Left colon (tissue), 2 donors: ENCODE measurements around the gene HNRNPA1. TPM values are rescaled to one million over a fixed set of nuclear protein-coding genes. Genes with fewer than 3 reads are reported as not detected.
"Not testable (repeated sequence)": the region's sequence is repeated elsewhere in the genome, so short reads cannot be mapped to it uniquely, and the experiment has no call there.

ENCODE experiments used
- ATAC-seq: fragments of 200-7000 bp; cut with Tn5 transposase; one replicate; pipeline ENCODE4 v1.9.1; 2020; ENCODE audit warnings: mild to moderate bottlenecking, moderate library complexity
- DNase-seq, 2 donors: peaks; one replicate each; pipeline ENCODE4 v3.0.0-alpha.2; 2020
- intact Hi-C, 2 donors: fragments of 100-400 bp; cut with DNase I in 1 of 2; cut with micrococcal nuclease in 1 of 2; formaldehyde crosslinking; loops; one replicate each; pipeline versions ENCODE4 v1.11.2 to v1.14.0; 2022; cut with DNase I, micrococcal nuclease
- total RNA-seq, 2 donors: library from RNA; stranded (reverse); fragmentation: NEBNext Ultra II Directional; extraction: Animal tissue kit (Norgen Biotek cat#: 25700); gene quantifications; one replicate each; pipeline ENCODE4 v1.2.1, GENCODE V29; 2021
- donor health status: DM: no; HTN: no; CAD: no.
- donor health status: DM: yes; HTN: yes; CAD: no.

Gene HNRNPA1
- total RNA-seq, 2 donors from 2014 or later: 503 to 718 TPM

DNA sequence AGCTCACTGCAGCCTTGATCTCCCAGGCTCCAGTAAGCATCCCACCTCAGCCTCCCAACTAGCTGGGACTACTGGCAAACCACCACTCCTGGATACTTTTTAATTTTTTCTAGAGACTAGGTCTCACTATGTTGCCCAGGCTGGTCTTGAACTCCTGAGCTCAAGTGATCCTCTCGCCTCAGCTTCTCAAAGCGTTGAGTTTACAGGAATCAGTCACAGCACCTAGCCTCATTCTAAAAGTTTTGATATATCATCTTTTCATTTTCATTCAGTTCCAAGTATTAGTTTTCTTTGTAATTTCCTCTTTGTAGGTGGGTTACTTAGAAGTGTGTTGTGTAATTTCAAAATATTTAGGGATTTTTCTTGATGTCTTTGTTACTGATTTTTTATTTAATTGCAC, 10.2 kb upstream of the HNRNPA1 start:
- ATAC-seq (no peak), DNase-seq (no peak)
- intact Hi-C loops: no loop called here

DNA sequence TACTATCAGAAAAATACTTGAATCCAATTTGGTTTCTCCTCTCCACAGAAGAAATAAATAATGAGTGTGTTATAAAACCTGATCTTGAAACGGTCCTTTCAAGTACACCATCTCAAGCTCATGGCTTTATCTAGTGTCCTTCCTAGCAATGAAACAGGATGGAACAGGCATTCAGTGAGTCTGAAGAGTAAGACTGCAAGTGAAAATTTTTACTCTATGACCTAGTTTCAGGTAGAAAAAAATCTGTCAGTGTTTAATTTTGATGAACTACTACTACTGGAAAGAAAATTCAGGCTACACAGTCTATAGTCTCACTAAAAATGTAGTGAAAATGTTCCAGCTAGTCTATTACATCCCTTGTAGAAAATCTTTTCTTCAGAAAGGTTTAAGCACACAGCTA, 8.3 kb upstream of the HNRNPA1 start:
- intact Hi-C loops: no loop called here
- DNase-seq: no peak
- ATAC-seq: no peak

DNA sequence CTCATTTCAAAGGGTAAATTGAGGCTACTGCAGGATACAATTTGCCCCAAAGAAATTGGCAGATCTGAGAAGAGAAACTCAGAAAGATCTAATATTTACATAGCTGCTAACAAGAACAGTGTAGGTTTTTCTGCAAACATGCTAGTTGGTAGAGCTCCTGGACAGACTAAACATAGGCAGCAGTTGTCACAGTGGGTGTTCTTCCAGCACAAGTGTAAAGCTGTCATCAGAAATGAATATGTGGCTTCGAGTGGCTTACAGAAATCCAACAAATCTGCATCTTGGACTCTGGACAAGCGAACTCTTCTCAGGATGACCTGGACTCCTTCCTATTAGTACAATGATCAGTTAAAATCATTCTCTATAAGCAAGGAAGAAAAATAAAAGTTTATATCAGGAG, 6.5 kb upstream of the HNRNPA1 start:
- no peak for DNase-seq
- no peak for ATAC-seq
- intact Hi-C loops: no loop called here

GRCh38 chr12:54276368-54276767, 4.2 kb upstream of the HNRNPA1 start:
- no peak for ATAC-seq
- intact Hi-C loops: no loop called here
- DNase-seq: no peak

GRCh38 chr12:54277823-54278276, 2.7 kb upstream of the HNRNPA1 start:
- ATAC-seq (no peak), DNase-seq (no peak)
- intact Hi-C loops: no loop called here

GRCh38 chr12:54279227-54279631, 1.3 kb upstream of the HNRNPA1 start:
- intact Hi-C loops: no loop called here
- no peak for DNase-seq
- no peak for ATAC-seq

GRCh38 chr12:54279632-54280467, 676 bp upstream of the HNRNPA1 start, which contains the start of gene CBX5:
TSS of gene CBX5 (minus strand) at chr12:54280122. CDS start at chr12:54257650, 22,472 bp downstream.
- intact Hi-C loops: no loop called here
- peak; percentile 71 for ATAC-seq
- peak; percentile 99 for DNase-seq

GRCh38 chr12:54281261-54281638, 724 bp downstream of the HNRNPA1 start:
- intact Hi-C loops, DNase-seq, ATAC-seq: not testable (repeated sequence)

DNA sequence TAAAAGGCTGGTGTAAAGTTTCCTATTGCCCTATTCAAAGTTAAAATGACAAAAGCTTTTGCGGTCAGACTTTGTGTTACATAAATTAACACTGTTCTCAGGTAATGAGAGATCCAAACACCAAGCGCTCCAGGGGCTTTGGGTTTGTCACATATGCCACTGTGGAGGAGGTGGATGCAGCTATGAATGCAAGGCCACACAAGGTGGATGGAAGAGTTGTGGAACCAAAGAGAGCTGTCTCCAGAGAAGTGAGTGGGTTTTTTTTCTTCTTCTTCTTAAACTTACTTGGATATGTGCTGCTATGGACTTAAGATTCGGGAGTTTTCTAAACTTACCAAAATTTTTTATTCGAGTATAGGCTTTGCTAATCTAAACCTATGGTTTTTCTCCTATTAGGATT, 1.2 kb downstream of the HNRNPA1 start:
- intact Hi-C loops: not testable (repeated sequence)

DNA sequence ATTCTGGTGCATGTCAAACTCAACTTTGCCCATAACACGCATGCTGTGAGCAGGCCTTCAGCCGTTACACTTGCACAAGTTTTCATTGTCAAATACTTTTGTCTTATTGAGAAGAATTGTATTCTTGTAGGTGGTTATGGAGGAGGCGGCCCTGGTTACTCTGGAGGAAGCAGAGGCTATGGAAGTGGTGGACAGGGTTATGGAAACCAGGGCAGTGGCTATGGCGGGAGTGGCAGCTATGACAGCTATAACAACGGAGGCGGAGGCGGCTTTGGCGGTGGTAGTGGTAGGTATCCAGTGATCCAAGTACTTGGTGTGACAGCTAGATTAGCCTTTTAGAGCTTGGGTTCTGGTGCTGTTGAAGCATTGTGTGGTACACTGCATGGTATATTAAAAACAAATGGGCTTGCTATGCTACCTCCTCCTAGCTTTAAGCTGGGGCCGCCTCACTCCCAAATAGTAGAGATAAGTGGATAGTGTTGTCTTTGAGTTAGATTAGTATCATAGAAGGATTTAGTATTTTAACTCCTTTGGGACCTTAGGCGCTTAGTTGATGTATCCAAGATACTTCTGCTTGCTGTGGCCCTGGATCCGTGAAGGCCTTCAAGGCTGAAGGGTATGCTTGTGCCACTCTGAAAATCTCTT, 2.5 kb downstream of the HNRNPA1 start:
- DNase-seq: peak in 1 of 2 donors; percentile 53
- intact Hi-C loops: no loop called here
- no peak for ATAC-seq

More for the DNA sequence above, 1.2 kb downstream of the HNRNPA1 start:
- DNase-seq, ATAC-seq: not testable (repeated sequence)

- intact Hi-C loops, DNase-seq: not testable (repeated sequence)
Observed at GRCh38 chr12:54284070-54284780, 3.7 kb downstream of the HNRNPA1 start.

GRCh38 chr12:54285150-54286041, 4.9 kb downstream of the HNRNPA1 start:
- intact Hi-C loops: no loop called here
- ATAC-seq (no peak), DNase-seq (no peak)

More at GRCh38 chr12:54284070-54284780, 3.7 kb downstream of the HNRNPA1 start:
- not testable (repeated sequence) for ATAC-seq

DNA sequence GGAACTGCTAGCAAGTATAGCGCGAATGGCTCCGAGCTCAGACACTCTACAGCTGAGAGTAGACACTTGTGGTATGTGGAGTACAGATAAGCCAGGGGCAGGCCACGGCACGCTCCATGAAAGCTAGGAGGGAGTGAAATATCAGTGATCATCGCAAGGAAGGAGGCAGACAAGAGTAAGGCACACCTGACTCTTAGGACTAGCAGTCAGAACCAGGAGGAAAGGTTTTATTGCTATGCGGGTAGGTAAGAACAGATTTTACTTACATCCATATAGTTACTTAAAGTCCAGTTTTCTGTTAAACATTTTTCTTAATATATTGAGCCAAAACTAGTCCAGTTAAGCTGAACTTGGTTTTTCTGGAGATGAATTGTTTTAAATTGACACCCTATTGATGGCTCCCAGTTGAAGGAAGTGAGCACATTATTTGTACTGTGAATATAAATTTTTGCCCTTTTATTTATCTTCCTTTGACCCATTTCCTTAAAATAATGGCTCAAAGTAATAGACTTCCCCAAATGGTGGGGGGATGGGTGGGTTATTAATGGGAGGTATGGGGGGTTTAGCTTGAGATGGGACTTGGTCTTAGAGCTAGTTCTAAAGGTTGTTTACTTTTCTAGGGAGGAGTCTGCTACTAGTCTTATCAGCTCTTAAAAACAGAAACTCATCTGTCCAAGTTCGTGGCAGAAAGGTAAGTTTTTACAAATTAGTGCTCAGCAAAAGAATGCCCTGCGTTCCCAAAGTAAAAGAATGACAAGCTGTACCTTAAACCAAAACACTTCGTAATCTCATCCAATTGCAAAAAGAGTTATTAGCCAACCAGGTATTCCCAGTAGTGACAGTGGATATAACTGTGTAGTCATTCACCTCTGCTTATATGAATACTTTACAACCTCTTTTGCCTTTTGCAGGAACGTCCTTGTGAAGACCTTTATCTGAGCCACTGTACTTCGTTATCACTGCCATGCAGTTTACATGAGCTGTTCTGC, 5.8 kb downstream of the HNRNPA1 start:
- no peak for DNase-seq
- ATAC-seq: peak; percentile 44
- intact Hi-C loops: no loop called here

GRCh38 chr12:54287261-54288157, 7.0 kb downstream of the HNRNPA1 start:
- peak; percentile 12 for ATAC-seq
- no peak for DNase-seq
- intact Hi-C loops: no loop called here

DNA sequence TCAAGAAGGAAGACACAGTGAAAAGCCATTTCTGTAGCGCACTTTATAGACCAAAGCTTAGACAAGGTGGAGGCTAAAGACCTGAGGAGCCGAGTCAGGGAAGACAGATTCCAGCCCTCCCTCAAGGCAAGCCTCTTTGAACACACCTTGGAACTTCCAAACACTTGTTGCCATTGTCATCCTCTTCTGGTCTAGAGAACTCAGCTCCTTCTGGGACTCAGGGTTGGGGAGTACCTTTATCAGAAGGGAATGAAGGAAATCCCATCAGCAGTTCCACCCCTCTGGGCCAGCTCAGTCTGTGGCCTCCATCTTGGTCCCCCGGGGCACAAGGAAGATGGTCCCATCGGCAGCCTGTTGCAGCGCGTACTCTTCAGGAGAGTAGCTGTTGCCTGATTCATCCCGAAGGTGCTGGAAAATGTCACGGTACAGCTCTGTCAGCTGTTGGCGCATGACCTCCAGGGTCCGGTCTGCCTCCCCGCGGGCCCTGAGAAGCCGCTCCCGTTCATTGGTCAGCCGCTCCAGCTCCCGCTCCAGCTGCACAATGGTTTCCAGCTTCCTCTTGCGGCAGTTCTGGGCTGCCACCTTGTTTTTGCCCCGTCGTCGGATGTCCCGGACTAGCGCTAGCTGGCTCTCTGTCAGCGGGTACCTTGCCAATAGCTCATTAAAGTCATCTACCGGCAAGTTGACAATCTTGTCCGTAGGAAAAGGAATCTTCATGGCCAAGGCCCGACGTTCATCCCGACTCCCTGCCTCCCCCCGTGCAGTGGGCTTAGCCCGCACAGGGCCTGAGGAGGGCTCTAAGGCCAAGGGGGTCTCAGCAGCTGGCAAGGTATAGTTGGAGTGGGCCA, 11.8 kb downstream of the HNRNPA1 start:
- ATAC-seq (no peak), DNase-seq (no peak)
- intact Hi-C loops: no loop called here

DNA sequence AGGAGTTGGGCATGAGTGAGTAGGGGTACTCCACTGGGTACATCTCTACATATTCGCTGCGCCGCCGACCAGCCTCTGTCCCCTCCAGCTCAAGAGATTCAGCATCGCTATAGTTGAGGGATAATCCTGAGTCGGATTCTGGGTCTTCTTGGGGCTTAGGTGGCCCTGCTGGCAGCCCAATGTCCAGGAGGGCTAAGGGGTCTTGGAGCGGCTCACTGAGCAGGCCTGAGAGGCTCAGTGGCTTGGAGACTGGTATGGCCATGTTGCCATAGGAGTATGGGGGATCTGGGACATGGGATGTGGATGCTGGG, 12.4 kb downstream of the HNRNPA1 start:
- DNase-seq: no peak
- intact Hi-C loops: no loop called here
- ATAC-seq: no peak
